GM10248 (cell line): Measurements from ENCODE around the gene HOXD13.
A peak's percentile ranks its signal among the peaks of the same experiment; 100 is the strongest.

ENCODE experiments used
- CTCF ChIA-PET: fragments of 300-600 bp; sonication (Branson Sonifier 250); formaldehyde crosslinking; extraction: SDS; loops from one replicate; lab custom pipeline; 2021; ENCODE audit warnings: antibody characterized with exemption; lab: Yijun Ruan, JAX
- POLR2A ChIA-PET: fragments of 350-650 bp; sonication (Branson Sonifier 250); formaldehyde crosslinking; extraction: SDS; loops from one replicate; lab custom pipeline; 2020; ENCODE audit warnings: antibody characterized with exemption; lab: Yijun Ruan, JAX
- DNase-seq: peaks from one replicate; pipeline ENCODE4 v3.0.0; 2012; ENCODE audit errors: extremely low spot score
- CTCF ChIP-seq: IDR thresholded peaks from 2 replicates; pipeline ENCODE4 v1.5.1; 2012; ENCODE audit warnings: mild to moderate bottlenecking, low read depth; ENCODE audit errors: extremely low read depth, missing control alignments, control extremely low read depth

HOXD13 gene

GRCh38 chr2:176110415-176111308 lies 18.1 kb downstream of the HOXD13 start:
- POLR2A ChIA-PET: no interaction called here
- TF ChIP-seq CTCF: no peak
- DNase-seq: no peak

GRCh38 chr2:176111309-176111663 lies 18.8 kb downstream of the HOXD13 start:
- peak; percentile 60 for TF ChIP-seq CTCF
- POLR2A ChIA-PET: no interaction called here
- peak; percentile 57 for DNase-seq
- CTCF ChIA-PET: interaction anchor here (0.8 to 2.4 kb wide), 15 partner anchors 9 to 541 kb away, joined by 3 to 19 read pairs (median 5); no protein-coding TSS in a partner anchor

More at GRCh38 chr2:176110415-176111308, 18.1 kb downstream of the HOXD13 start:
- CTCF ChIA-PET: interaction anchor here (0.9 to 2.4 kb wide), 17 partner anchors 9 to 541 kb away, joined by 3 to 19 read pairs (median 5); no protein-coding TSS in a partner anchor

- TF ChIP-seq CTCF: no peak
- CTCF ChIA-PET: interaction anchor here (0.8 to 2.4 kb wide), 6 partner anchors 9 to 344 kb away, joined by 5 to 19 read pairs (median 6); no protein-coding TSS in a partner anchor
- POLR2A ChIA-PET: no interaction called here
Observed at GRCh38 chr2:176111846-176112374, 19.4 kb downstream of the HOXD13 start.

GRCh38 chr2:176112375-176113302 lies 20.1 kb downstream of the HOXD13 start:
- POLR2A ChIA-PET: no interaction called here
- DNase-seq: no peak
- CTCF ChIA-PET: interaction anchor here (1.8 to 2.3 kb wide), 3 partner anchors 14 to 28 kb away, joined by 6 to 8 read pairs (median 7); no protein-coding TSS in a partner anchor
- TF ChIP-seq CTCF: no peak

More at GRCh38 chr2:176111846-176112374, 19.4 kb downstream of the HOXD13 start:
- DNase-seq: no peak

- POLR2A ChIA-PET: no interaction called here
- no peak for TF ChIP-seq CTCF
- CTCF ChIA-PET: interaction anchor here (0.6 to 1.9 kb wide), 6 partner anchors 10 to 341 kb away, joined by 3 to 8 read pairs (median 4); no protein-coding TSS in a partner anchor
- no peak for DNase-seq
Observed at GRCh38 chr2:176114120-176114929, 21.8 kb downstream of the HOXD13 start.
